ENCODE measurements around the gene ANKRD12.
"Not testable (repeated sequence)": the region's sequence is repeated elsewhere in the genome, so short reads cannot be mapped to it uniquely, and the experiment has no call there.

DNA sequence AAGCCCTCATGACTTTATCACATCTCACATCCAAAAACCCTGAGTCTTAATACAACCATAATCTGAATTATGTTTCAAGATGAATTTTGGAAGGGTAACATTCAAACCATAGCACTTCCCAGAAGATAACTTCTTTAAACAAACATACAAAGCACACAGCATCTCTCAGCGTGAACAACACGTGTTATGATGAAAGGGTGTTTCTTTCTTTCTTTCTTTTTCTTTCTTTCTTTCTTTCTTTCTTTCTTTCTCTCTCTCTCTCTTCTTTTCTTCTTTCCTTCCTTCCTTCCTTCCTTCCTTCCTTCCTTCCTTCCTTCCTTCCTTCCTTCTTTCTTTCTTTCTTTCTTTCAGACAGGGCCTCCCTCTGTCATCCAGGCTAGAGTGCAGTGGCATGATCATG, 47.9 kb upstream of the ANKRD12 start:
- TF ChIP-seq, protein P1, sequence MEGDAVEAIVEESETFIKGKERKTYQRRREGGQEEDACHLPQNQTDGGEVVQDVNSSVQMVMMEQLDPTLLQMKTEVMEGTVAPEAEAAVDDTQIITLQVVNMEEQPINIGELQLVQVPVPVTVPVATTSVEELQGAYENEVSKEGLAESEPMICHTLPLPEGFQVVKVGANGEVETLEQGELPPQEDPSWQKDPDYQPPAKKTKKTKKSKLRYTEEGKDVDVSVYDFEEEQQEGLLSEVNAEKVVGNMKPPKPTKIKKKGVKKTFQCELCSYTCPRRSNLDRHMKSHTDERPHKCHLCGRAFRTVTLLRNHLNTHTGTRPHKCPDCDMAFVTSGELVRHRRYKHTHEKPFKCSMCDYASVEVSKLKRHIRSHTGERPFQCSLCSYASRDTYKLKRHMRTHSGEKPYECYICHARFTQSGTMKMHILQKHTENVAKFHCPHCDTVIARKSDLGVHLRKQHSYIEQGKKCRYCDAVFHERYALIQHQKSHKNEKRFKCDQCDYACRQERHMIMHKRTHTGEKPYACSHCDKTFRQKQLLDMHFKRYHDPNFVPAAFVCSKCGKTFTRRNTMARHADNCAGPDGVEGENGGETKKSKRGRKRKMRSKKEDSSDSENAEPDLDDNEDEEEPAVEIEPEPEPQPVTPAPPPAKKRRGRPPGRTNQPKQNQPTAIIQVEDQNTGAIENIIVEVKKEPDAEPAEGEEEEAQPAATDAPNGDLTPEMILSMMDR (IDR thresholded peaks at IDR 0.05; ENCODE audit: low read depth, low read length, poor library complexity, severe bottlenecking) = not testable (repeated sequence)
- not testable (repeated sequence) for TF ChIP-seq EZH2phosphoT487 (IDR thresholded peaks at IDR 0.05; ENCODE audit: borderline replicate concordance, low read length)

Measured in DOHH2 (cell line).